Trophoblast cell (in vitro differentiated cells and primary cell): Measurements from ENCODE around the gene WT1.

Source experiments
- DNase-seq, 2 donors: peaks; one replicate each; pipeline ENCODE4 v3.0.0-alpha.2; 2016
- H2AFZ ChIP-seq: 2 replicates; pipeline ENCODE4 v1.6.1; 2013; ENCODE audit warnings: low read length, moderate library complexity, mild to moderate bottlenecking; ENCODE audit not compliant: insufficient read depth, poor library complexity
- H2AK5ac ChIP-seq: 2 replicates; pipeline ENCODE4 v1.6.1; 2013; ENCODE audit warnings: mild to moderate bottlenecking, low read length
- H2BK120ac ChIP-seq: 2 replicates; pipeline ENCODE4 v1.6.1; 2013; ENCODE audit warnings: low read length, mild to moderate bottlenecking, moderate library complexity; ENCODE audit not compliant: insufficient read depth, poor library complexity
- H2BK12ac ChIP-seq: 2 replicates; pipeline ENCODE4 v1.6.1; 2013; ENCODE audit warnings: mild to moderate bottlenecking, low read length, moderate library complexity
- H2BK5ac ChIP-seq: 2 replicates; pipeline ENCODE4 v1.6.1; 2013; ENCODE audit warnings: low read length, low read depth, moderate library complexity, mild to moderate bottlenecking; ENCODE audit not compliant: poor library complexity
- H3K14ac ChIP-seq: 2 replicates; pipeline ENCODE4 v1.6.1; 2013; ENCODE audit warnings: mild to moderate bottlenecking, low read length
- H3K18ac ChIP-seq: 2 replicates; pipeline ENCODE4 v1.6.1; 2013; ENCODE audit warnings: mild to moderate bottlenecking, low read length
- H3K23ac ChIP-seq: 2 replicates; pipeline ENCODE4 v1.6.1; 2013; ENCODE audit warnings: low read length
- H3K27ac ChIP-seq: 2 replicates; pipeline ENCODE4 v1.5.1; 2013; ENCODE audit warnings: low read depth, mild to moderate bottlenecking, inconsistent platforms, low read length, moderate library complexity
- H3K27me3 ChIP-seq: 2 replicates; pipeline ENCODE4 v1.6.1; 2013; ENCODE audit warnings: inconsistent platforms, mild to moderate bottlenecking, low read length, moderate library complexity; ENCODE audit not compliant: insufficient read depth
- H3K36me3 ChIP-seq, 2 experiments: 1 replicate in 1 of 2; 2 replicates in 1 of 2; pipeline ENCODE4 v1.6.1; 2013; ENCODE audit warnings: low read length in 2 of 2, mild to moderate bottlenecking in 2 of 2, moderate library complexity in 1 of 2; ENCODE audit not compliant: insufficient read depth in 2 of 2, control insufficient read depth in 1 of 2
- H3K4ac ChIP-seq: 2 replicates; pipeline ENCODE4 v1.6.1; 2013; ENCODE audit warnings: low read depth, mild to moderate bottlenecking, low read length, moderate library complexity
- H3K4me1 ChIP-seq, 2 experiments: 1 replicate in 1 of 2; 2 replicates in 1 of 2; pipeline ENCODE4 v1.6.1; 2013; ENCODE audit warnings: low read length in 2 of 2, mild to moderate bottlenecking in 2 of 2, moderate library complexity in 1 of 2; ENCODE audit not compliant: insufficient read depth in 2 of 2, control insufficient read depth in 1 of 2
- H3K4me2 ChIP-seq: 2 replicates; pipeline ENCODE4 v1.6.1; 2013; ENCODE audit warnings: inconsistent platforms, mild to moderate bottlenecking, low read length, moderate library complexity
- H3K4me3 ChIP-seq: 2 replicates; pipeline ENCODE4 v1.5.1; 2013; ENCODE audit warnings: mild to moderate bottlenecking, low read depth, low read length, inconsistent platforms
- H3K79me1 ChIP-seq: one replicate; pipeline ENCODE4 v1.6.1; 2013; ENCODE audit warnings: low read length
- H3K79me2 ChIP-seq: 2 replicates; pipeline ENCODE4 v1.6.1; 2013; ENCODE audit warnings: low read length, mild to moderate bottlenecking; ENCODE audit not compliant: control insufficient read depth, insufficient read depth, poor library complexity
- H3K9ac ChIP-seq: 2 replicates; pipeline ENCODE4 v1.6.1; 2013; ENCODE audit warnings: mild to moderate bottlenecking, low read length
- H3K9me3 ChIP-seq: 2 replicates; pipeline ENCODE4 v1.6.1; 2013; ENCODE audit warnings: low read depth, mild to moderate bottlenecking, control low read depth, inconsistent platforms, low read length; ENCODE audit not compliant: insufficient read depth
- H4K12ac ChIP-seq: 2 replicates; pipeline ENCODE4 v1.6.1; 2013; ENCODE audit warnings: low read depth, mild to moderate bottlenecking, low read length, moderate library complexity
- H4K8ac ChIP-seq: 2 replicates; pipeline ENCODE4 v1.6.1; 2013; ENCODE audit warnings: low read depth, mild to moderate bottlenecking, low read length, moderate library complexity
- H4K91ac ChIP-seq: one replicate; pipeline ENCODE4 v1.6.1; 2013; ENCODE audit warnings: low read depth, mild to moderate bottlenecking, low read length, moderate library complexity
- WGBS: extraction: QIAGEN DNeasy Blood & Tissue Kit; methylation state at CpG from one replicate; pipeline ENCODE4 v1.1.7; 2013; ENCODE audit warnings: missing lambda C conversion rate; ENCODE audit not compliant: insufficient read length, insufficient coverage; ENCODE audit errors: extremely low coverage; 5-methylcytosine and 5-hydroxymethylcytosine counted together

WT1 gene

DNA sequence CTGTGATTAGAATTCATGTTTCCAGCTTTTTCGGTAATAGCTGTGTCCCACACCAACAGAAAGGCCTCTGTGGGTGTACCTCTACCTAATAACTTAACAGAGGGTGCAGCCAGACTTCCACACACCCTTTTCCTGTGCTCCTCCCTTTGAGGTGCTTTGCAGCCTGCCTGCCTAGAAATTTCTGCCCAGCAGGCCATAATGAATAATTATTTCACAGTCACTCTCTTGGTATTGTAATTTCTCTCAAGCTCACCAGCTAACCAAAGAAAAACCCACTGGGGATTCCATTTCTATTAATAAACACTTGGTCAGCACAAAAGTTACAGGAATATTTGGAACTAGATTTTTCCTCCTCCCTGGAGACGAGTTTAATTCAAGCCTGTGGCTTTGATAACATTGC lies 13.3 kb downstream of the WT1 start:
- Histone ChIP-seq H3K14ac (no peak overlapping the region), H2BK12ac (no peak overlapping the region), H3K79me1 (no peaks in the 10 kb centered on the region), H4K91ac (no peak overlapping the region), H3K4ac (no peak overlapping the region), H2AFZ (no peak overlapping the region), H3K27me3 (peaks cover 12% of the 10 kb centered on the region), H3K79me2 (no peaks in the 10 kb centered on the region), H3K4me1 (peaks cover 8 to 13% of the 10 kb centered on the region in 2 experiments), H3K4me2 (no peak overlapping the region), H3K9ac (no peak overlapping the region), H2BK120ac (no peak overlapping the region), H4K12ac (no peak overlapping the region), H3K4me3 (no peak overlapping the region), H3K9me3 (no peaks in the 10 kb centered on the region), H3K18ac (no peak overlapping the region), H3K27ac (no peak overlapping the region), H4K8ac (no peak overlapping the region), H3K36me3 (no peaks in the 10 kb centered on the region), H2BK5ac (no peak overlapping the region), H2AK5ac (no peak overlapping the region), H3K23ac (no peak overlapping the region)
- WGBS, result no CpG with 5 or more reads among the region's 2 CpGs
- no peak for DNase-seq

DNA sequence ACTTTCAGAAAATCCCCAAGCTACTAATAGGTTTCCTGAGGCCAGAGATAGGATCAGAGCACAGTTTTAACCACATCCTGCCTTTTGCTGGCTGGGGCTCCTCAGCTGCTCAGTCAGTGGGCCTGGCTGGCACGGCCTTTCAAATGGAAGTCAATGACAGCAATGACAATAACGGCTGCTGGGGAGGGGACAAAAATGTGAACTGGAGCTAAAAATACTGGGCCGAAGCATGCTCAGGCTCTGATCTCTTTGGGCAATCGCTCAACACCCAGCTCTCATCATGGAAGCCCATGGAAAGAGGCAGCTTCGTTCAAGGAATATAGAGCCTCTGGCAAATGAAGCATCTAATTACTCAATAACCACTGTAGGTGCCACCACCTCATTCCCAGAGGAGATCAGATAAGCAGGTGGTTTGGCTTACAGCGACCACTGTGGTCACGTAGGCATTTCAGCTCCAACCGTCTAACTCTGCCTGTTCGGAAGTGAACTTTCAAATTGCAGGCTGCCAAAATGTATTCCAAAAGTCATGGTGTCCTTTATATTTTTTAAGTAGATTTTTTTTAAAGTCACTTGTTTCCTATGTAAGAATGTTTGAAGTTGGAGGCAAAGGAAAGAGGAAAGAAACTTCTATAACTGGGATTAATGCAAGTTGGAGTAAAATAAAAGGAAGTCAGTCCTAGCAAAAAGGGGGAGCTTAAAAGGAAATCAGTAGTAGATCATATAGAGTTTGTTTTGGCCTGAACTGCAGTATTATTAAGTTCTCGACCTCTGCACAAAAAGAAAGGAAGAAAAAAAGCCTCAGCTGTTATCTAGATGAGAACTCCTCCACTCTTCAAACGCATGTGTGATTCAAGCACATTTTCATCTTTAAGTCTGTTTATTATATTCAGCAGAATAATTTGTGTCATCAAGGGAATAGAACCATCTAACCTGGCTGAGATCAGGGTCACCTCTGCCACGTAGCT lies 14.1 kb downstream of the WT1 start:
- no CpG with 5 or more reads among the region's 12 CpGs for WGBS
- Histone ChIP-seq H3K27me3 (peaks cover 4% of the 10 kb centered on the region), H2BK5ac (no peak overlapping the region), H3K4me2 (peak overlapping the region; percentile 9), H2AFZ (no peak overlapping the region), H3K4me3 (no peak overlapping the region), H3K36me3 (no peaks in the 10 kb centered on the region), H3K18ac (no peak overlapping the region), H3K4ac (no peak overlapping the region), H3K14ac (no peak overlapping the region), H2AK5ac (no peak overlapping the region), H3K4me1 (peaks cover 4 to 8% of the 10 kb centered on the region in 2 experiments), H2BK120ac (no peak overlapping the region), H2BK12ac (no peak overlapping the region), H3K23ac (no peak overlapping the region), H3K9ac (no peak overlapping the region), H3K9me3 (no peaks in the 10 kb centered on the region), H4K8ac (no peak overlapping the region), H3K27ac (no peak overlapping the region), H3K79me1 (no peaks in the 10 kb centered on the region), H4K12ac (no peak overlapping the region), H4K91ac (no peak overlapping the region), H3K79me2 (no peaks in the 10 kb centered on the region)
- DNase-seq, result no peak

GRCh38 chr11:32420139-32420538 lies 15.2 kb downstream of the WT1 start:
- Histone ChIP-seq H3K4me2 (no peak overlapping the region), H3K79me2 (no peaks in the 10 kb centered on the region), H3K23ac (no peak overlapping the region), H2BK12ac (no peak overlapping the region), H3K14ac (no peak overlapping the region), H3K4me1 (peaks cover 4 to 8% of the 10 kb centered on the region in 2 experiments), H3K9me3 (no peaks in the 10 kb centered on the region), H3K36me3 (no peaks in the 10 kb centered on the region), H3K9ac (no peak overlapping the region), H3K27ac (no peak overlapping the region), H3K4ac (no peak overlapping the region), H3K18ac (no peak overlapping the region), H2BK5ac (no peak overlapping the region), H2AK5ac (no peak overlapping the region), H4K91ac (no peak overlapping the region), H4K8ac (no peak overlapping the region), H3K27me3 (no peaks in the 10 kb centered on the region), H3K79me1 (no peaks in the 10 kb centered on the region), H4K12ac (no peak overlapping the region), H2AFZ (no peak overlapping the region), H2BK120ac (no peak overlapping the region), H3K4me3 (no peak overlapping the region)
- DNase-seq, result no peak

DNA sequence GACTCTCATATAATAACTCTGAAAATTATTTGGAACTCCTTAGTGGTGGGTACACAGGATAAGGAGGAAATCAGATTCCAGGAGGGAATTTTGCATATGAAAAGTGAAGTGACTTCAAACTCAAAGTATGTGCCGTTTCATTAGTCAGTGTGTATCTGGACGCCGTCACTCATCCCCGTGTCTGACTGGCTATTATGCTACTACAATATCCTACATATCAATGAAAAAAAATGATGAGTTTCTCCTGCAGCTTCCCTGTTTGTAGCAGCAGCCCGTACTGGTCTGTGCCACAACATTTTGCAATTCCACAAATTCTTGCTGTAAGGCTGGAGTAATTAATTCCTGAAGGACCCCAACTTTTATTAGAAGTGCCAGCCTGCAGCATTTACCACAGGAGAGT lies 16.5 kb downstream of the WT1 start:
- H2BK120ac ChIP-seq, result no peak overlapping the region
- no peak overlapping the region for H4K8ac ChIP-seq
- H2BK5ac ChIP-seq, result no peak overlapping the region
- no peak overlapping the region for H3K23ac ChIP-seq
- no peak overlapping the region for H4K91ac ChIP-seq
- no peak overlapping the region for H2BK12ac ChIP-seq
- H3K18ac ChIP-seq, result no peak overlapping the region
- peaks cover 7 to 8% of the 10 kb centered on the region in 2 experiments for H3K4me1 ChIP-seq
- no peak overlapping the region for H3K4me3 ChIP-seq
- peak overlapping the region; percentile 30 for H3K27ac ChIP-seq
- H2AFZ ChIP-seq, result no peak overlapping the region
- DNase-seq, result no peak
- no peak overlapping the region for H2AK5ac ChIP-seq
- WGBS, result no CpG with 5 or more reads among the region's 5 CpGs
- no peak overlapping the region for H3K4me2 ChIP-seq
- no peak overlapping the region for H4K12ac ChIP-seq
- no peaks in the 10 kb centered on the region for H3K79me2 ChIP-seq
- H3K36me3 ChIP-seq, result no peaks in the 10 kb centered on the region
- H3K79me1 ChIP-seq, result no peaks in the 10 kb centered on the region
- H3K14ac ChIP-seq, result no peak overlapping the region
- no peaks in the 10 kb centered on the region for H3K27me3 ChIP-seq
- H3K9me3 ChIP-seq, result no peaks in the 10 kb centered on the region
- no peak overlapping the region for H3K4ac ChIP-seq
- no peak overlapping the region for H3K9ac ChIP-seq
